A172 (cell line): ENCODE data around the gene RAD51B. TPM values are rescaled to one million over a fixed set of nuclear protein-coding genes. Genes with fewer than 3 reads are reported as not detected.
"Not testable (repeated sequence)": the region's sequence is repeated elsewhere in the genome, so short reads cannot be mapped to it uniquely, and the experiment has no call there.

Experiments
- DNase-seq: peaks from one replicate; pipeline ENCODE4 v3.0.0-alpha.2; 2015; ENCODE audit warnings: low spot score
- total RNA-seq: library from RNA; depleted of rRNA; stranded (reverse); fragments of >200 nt; shearing (Covaris generic); gene quantifications from 2 replicates; pipeline ENCODE4 v1.2.3, GENCODE V29; 2014

RAD51B gene
- total RNA-seq, 1 experiment from 2014 or later, result 17.6 TPM

DNA sequence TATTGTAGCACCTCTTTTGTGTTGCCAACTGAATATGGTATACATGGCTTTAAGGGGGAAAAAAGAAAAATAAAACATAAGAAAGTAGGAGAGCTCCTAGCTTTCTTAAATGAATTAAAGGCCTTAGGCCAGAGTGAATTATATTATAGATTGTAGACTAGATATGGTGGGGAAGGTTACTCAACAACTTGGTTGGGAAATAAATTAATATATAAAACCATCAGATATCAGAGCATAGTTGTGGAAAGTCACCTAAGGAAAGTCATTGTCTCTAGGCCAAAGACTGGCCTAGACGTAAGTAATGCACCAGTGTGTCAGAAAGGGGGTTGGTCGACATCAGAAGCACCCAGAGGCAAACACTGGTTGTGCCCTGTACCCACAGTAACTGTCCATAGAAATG, 391.8 kb downstream of the RAD51B start:
- no peak for DNase-seq

DNA sequence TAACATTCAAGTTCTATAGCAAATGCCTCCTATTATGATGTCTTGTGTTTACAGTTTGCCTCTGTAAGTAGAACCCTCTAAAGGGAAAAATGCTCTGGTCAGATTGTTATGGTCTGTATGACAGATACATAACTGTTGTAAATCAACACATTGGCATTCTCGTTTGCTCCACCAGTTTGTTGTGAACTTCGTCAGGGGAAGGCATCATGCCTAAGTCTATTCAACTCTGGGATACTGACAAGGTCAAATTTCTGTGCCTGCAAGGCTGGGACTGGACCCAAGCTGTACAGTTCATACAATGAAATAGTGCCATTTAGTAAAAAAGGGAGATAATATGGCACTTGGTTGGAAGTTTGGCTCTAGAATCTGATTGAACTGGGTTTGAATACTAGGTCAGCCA, 392.3 kb downstream of the RAD51B start:
- DNase-seq, result no peak

DNA sequence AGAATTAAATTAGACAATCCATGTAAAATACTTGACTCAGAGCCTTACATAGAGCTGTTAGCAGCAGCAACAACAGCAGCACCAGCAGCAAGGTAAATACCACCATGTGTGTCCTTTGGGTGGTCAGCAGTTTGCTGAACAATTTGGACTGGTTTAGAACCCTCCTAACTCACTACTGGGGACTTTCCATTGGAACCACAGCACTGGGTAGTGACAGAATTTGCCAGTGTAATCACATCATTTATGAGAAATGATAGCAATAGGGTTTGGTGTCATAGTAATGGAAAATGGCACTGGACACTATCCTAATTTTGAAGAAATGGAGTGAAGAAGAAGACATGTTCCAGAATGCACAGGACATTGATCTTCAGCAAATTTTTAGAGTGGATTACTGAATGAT, 392.8 kb downstream of the RAD51B start:
- DNase-seq, result no peak

DNA sequence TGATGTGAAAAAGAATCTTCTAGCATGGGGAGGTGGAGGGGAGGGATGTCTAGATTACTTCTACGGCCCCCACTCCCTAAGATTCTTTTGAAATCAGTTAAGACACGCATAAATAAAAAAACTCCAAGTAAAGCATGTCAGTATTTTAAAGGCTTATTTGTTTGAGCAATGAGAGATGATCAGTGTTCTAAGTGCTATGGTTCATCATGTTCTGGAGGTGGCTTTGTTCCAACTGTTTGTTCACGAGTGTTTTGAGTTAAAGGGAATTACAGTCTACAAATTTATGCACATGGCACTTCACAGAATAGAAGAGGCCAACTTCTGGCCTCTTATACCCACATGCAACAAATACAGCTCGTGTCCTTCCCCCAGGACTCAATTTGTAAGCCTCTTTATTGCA, 394.9 kb downstream of the RAD51B start:
- no peak for DNase-seq

DNA sequence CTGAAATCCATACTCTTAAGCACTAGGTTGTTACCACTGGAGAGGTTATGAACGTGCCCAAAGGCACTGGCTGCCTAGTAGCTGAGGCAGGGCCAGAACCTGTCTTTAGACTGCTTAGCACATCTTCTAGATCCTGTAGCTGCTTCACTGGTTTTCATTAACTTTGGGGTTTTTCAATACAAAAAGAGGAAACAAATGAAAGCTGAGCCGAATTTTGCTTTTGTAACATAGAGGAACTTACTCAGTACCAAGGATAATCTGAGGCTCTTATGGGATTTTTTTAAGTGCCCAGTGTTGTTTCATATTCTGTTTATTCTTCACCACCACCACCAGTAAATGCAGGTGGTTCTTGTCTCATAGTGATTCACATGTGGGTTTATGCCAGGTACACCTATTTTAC, 396.1 kb downstream of the RAD51B start:
- no peak for DNase-seq

DNA sequence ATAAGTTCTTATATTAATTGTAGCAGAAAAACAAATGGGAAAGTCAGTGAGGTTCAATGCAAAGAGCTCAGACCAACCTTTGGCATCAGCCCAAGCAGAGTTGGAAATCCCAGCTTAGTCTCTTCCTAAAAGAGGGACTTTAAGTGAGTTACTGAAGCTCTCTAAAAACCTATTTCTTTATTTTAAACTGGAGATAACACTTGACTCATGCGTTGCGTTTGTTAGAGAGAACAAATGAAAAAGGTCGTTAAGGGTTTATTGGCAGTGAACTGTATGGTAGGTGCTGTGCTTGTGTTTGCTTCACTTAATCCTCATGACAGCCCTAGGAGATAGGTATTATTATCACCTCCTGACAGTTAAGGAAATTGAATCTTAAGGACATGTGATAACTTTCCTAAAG, 396.5 kb downstream of the RAD51B start:
- no peak for DNase-seq

DNA sequence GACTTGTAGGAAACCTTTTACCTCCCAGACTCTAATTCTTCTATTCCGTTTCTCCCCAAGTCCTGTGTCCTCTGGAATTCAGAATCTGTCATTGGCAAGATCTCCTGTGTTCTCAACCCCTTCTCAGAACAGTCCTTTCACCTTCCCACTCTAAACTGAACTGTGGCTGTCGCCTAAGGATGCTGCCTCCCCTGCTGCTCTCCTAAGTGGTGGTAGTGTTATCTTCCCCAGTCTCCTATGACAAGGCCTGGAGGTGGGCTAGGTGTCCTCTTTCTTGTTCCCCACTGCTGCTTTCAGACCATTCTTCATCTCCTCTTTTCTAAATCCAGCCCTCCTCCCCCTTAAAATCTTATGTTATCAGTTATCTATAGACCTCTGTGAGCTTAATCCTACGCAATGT, 397.4 kb downstream of the RAD51B start:
- DNase-seq, result no peak

DNA sequence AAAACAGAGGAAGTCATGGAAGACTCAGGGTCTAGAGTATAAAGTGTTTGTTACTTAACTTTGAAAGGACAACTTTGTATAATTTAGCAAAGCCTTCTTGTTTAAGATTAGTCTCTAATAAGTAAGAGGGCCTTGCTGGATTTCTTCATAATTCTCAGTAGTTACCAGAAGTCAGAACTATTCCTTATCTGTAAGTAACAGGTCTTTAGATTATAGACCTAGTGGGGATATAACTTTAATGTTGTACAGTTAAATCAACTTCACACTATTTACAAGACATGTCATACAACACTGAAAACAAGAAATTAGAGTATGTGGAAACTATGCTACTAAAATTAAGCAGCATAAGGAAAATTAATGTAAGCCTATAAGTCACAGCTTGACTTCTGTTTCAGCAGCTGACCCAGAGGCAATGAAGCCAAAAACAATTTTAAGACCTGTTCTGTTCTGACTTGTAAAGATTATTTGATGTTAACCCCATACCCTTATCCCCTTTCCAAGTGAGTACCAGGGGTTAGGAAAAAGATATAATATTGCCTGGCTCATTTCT, 398.3 kb downstream of the RAD51B start:
- no peak for DNase-seq

DNA sequence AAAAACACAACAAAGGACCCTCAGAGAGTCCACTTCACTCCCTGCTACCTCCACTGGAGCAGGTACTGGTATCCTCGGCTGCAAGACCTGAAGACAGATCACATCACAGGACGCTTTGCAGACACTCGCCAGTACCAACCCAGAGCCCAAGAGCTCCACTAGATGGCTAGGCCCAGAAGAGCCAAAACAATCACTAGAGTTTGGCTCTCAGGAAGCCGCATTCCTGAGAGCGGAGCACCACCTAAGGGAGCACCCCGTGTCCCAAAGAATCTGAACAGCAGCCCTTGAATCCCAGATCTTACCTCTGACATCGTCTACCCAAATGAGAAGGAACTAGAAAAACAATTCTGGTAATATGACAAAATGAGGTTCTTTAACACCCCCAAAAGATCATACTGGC, 399.8 kb downstream of the RAD51B start:
- DNase-seq, result no peak

DNA sequence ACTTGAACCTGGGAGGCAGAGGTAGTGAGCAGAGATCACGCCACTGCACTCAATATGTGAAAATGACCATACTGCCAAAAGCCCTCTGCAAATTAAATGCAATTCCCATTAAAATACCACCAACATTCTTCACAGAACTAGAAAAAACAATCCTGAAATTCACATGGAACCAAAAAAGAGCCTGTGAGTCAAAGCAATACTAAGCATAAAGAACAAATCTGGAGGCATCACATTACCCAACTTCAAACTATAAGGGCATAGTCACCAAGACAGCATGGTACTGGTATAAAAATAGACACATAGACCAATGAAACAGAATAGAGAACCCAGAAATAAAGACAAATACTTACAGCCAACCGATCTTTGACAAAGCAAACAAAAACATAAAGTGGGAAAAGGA, 401.5 kb downstream of the RAD51B start:
- DNase-seq, result not testable (repeated sequence)

DNA sequence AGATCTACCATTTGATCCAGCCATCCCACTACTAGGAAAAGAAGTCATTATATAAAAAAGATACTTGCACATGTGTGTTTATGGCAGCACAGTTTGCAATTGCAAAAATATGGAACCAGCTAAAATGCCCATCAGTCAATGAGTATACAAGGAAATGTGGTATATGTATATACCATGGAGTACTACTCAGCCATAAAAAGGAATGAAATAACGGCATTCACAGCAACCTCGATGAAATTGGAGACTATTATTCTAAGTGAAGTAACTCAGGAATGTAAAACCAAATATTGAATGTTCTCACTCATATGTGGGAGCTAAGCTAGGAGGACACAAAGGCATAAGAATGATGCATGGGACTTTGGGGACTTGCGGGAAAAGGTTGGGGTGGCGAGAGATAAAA, 402.6 kb downstream of the RAD51B start:
- DNase-seq, result no peak

DNA sequence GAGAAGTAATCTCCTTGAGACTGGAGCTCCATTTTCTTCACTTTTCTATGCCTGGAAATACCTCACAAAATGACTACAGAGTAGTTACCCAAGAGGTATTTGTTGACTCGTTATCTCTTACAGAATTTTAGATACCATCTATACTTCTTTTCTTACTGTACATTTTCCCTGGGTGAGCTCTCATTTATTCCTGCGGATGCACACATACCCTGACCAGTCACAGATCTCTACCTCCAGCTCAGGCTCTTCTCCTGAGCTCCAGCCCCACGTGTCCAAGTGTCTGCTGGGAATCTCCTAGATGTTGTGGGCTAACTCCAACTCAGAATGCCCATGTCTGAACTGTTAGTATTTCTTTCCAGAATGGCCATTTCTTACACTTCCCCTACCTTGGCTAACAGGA, 403.1 kb downstream of the RAD51B start:
- DNase-seq, result no peak

DNA sequence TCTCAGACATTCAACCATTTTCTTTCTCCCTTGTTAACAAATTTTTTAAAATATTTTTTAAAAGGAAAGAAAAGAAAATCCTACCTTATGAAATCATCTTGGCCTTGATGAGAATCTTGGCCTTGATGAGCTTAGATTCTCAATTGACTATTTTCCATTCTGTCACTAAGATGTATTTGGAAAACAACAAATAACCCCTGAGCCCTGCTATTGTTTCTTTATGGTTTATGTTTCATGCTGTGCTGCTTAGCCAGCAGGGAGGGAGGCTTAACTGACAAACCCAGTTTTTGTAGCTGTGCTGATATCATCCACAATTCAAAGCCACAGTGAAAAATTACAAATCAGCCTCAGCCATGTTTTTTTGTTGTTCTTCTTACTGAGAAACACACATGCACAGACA, 404.1 kb downstream of the RAD51B start:
- DNase-seq, result no peak

DNA sequence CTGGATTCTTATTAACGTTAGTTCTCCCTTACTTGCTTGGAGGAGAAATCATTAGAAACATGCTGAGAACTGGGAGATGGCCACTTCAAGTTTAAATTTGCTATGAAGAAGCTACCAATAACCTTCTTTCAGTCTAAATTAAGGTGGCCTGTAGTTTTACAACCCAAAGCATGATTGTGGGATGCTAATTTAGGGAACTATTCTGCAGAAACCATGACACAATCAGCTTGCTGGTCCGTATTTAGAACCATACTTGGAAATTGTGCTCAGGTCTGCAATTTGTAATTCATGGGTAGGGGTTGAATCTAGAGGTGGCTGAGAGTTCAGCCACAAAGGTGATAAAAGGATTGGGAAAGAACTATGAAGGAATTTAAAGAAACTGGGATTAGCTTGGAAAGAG, 405.7 kb downstream of the RAD51B start:
- DNase-seq, result no peak

DNA sequence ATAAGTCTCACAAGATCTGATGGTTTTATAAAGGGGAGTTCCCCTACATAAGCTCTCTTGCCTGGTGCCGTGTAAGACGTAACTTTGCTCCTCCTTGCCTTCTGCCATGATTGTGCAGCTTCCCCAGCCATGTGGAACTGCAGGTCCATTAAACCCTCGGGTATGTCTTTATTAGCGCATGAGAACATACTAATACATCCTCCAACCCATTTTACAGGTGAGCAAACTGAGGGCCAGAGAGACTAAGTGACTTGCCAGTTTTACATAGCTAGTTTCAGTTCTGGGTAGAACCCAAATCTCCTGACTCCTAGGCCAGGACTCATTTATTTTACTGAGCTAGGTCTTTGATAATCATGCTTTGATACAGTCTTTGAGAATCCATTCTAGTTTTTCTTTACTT, 406.9 kb downstream of the RAD51B start:
- no peak for DNase-seq

DNA sequence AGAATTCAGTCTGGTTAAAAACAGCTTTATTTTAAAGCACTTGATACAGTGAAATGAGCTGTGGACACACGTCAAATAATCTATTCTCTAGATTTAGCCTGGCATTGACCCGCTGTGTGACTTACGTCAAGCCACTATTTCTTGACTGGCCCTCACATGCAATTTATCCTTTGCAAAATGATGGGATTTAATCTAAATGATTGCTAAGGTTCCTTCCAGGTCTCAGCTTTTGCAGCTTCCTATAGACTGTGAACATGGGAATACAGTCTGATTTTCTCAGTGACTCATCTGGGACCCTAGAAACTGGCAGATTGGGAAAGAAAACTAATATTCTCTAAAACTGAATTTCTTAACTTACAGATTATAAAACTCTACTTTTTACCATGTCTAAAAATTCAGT, 409.1 kb downstream of the RAD51B start:
- DNase-seq, result no peak

DNA sequence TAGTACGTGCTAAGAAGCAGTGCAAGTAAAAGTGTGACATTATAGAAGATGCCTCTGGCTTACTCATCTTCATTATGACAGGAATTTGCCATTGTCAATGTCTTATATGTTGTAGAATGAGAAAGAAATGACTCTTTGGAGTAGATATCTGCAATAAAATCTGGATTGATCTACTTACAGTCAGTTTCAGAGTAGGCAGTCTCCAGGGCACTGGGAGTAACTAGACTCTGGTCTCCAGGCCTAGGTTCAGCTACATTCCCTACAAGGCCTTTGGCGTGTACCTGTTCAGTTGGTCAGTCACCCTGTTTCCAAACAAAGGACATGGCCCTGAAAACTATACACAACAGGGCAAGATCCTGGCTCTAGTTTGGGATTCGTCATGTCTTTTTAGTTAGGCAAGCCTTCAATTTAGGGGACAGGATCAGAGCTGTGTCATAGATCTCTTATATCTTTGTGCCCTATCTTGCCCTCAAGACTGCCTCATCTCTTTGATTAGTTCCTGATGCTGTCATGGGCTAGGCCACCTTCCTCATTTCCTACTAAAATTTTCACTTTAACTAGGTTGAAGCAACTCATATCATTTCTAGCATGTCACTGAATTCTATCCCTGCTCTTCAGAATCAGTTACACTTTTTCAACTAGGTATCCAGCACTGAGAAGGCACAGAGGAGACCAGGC, 410.0 kb downstream of the RAD51B start:
- no peak for DNase-seq

DNA sequence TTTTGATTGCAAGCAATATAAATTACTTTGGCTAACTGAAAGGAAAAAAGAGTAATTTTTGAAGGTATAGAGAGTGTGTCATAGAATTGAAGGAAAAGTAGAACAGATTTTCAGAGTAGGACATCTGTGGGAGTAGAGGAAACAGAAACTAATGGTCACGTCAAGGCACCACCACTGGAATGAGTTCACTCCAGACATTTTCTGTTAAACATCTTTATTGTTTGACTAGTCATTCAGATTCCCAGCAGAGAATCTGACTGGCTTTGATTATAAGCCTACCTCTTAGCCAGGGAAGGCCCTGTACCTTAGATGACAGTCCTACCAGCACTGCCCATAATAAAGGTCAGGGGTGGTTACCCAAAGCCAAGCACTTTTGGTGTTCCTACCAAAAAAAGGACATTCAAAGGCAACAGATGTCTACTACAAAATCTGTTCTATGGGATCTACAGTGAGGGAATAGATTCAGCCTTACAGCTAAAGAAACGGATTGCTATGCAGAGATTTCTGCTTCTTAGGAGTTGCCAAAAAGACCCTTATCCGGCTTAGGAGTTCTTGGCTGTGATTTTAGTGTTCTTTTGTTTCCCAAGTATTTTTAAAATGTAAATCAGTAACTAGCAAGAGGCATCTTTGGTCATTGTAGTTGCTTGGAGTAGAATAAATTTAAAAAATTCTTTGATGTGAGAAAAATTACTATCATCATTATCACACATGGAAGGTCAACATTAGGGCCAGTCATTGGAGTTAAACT, 410.8 kb downstream of the RAD51B start:
- DNase-seq, result no peak

DNA sequence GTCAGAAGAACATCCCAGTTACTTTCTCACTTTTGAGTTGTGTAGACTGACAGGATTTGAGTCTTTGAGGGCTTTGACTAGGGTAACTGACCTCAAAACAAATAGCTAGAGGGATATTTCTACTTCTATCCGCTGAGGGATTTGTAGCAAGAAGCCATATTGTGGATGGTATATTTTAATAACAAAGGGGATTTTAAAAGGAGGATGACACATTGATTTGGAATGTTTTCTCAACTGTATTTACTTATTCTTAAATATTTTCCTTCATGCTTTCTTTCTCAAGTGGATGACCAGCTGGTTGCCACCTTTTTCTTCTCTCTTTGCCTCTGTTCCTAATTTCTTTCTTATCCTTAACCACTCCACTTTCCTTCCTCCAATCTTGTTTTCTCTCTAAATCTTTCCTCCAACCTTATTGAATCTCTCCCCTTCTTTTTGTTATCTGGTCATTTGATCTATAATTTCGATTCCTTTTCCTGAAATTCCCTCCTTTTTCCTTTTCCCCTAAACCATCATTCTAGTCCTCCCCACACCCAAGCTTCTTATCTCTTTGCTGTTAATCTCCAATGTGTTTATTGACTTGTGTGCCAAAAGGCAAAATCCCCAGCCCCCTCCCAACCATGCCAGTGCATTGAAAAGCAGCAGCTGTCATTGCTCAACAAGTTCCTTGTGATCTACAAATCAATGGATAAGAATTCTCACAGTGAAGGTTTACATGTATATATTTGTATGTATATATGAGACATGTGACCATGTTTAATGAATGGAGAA, 411.6 kb downstream of the RAD51B start:
- DNase-seq, result peak; percentile 62

DNA sequence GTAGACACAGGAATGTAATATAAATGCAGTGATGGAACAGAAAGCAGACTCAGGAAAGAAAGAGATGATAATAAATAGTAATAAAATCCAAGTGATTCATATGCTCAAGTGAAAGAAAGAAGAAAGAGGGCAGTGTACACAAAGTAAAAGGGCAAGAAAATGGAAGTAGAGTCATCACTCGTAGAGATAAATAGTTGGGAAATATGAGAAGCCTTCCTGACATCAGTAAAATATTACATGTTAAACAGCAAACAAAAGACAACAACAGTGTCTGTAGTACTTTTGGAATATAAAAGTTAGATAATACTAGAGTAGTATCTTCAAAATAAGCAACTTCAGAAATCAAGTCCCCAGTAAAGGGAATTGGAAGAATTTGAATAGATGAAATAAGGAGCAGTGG, 412.3 kb downstream of the RAD51B start:
- DNase-seq, result no peak

DNA sequence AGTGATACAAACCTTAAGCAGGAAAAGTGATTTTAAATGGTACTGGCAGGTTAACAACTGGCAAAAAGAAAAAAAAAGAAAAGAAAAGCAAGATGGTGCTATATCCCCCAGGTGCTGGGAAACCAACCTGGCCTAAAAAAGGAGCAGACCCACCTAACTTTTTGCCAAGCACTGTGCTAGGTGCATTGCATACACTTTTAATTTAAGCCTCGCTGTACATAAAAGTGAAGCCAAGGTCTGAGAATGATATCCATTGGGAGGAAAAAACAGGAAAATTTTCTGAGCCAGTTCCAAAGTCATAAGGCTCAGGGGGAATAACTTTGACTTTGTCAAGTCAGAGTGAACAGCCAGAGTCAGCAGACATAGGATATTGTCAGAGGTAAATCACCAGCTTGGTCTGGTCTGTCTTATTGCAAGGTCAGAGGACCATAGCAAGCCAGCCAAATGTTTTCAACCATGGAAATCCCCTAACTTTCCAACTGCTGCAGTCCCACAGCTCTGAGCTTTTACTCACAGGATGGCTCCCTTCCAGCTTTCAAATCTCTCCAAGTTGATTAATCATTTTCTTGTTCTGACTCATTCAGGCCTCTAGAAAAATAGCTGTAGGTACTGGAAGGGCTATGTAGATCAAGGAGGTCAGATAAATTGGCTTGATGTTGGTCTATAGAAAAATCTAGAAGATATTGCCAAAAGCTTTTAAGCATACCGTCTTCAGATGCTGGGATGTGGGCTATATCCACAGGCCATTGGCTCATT, 412.9 kb downstream of the RAD51B start:
- peak; percentile 98 for DNase-seq
